Measurements from ENCODE around the gene NIN.

The NIN gene

DNA sequence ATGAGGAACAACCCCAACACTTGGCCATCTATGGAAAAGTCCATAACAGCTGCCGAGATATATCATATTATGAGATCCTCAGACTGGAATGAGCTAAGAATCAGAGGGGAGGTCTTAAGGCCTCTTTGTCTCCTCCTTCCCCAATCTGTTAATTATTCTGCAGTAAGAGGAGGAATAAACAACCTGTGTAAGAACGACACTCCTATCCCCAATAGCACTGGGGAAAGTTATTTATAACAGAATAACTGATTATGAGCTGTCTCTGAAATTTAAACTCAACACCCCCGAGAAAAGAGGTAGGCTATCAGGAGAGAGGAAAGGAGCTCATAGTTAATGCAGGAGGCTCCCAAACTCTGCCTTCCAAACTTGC, 68.0 kb downstream of the NIN start:
- no peak for DNase-seq

DNA sequence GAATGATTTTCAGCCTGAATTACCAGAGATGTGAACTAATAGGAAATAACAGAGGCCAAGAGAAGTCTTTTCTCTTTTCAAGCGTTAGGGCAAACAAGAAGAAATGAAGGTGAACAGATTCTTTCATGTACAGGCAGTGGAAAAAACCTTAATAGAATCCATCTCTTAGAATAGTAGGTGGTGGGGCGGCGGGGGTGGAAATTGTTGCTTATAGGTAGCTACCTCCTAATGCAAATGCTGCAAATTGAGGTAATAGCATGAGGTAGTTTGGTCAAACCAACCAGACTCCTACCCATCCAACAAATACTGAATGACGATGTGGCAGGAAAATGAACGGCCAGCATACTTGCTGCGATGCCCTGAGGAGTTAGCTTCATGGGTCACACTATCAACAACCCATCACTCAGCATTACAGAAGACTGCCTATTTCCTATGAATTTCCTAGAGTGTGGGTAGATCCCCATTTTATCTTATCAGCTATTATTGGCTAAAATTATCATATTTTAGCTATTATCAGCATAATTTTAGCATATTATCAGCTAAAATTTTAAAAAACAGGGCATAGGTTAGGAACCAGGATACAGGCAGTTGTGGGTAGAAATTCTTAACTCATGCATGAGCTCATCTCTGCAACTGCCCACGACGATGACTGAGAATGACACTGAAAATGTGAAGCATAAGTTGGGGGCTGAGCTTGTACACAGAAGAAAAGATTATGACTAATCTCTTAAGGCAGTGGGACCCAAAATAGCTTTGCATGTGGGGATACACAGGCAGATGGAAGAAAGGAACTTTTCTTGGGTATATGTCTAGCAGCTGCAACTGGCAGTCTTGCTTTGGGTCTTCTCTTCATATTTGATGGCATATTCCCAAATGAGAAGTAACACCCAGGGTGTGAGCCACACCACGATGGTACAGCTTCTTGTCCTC, 68.7 kb downstream of the NIN start:
- DNase-seq, result peak in 2 of 51 donors; percentile 21 to 71

DNA sequence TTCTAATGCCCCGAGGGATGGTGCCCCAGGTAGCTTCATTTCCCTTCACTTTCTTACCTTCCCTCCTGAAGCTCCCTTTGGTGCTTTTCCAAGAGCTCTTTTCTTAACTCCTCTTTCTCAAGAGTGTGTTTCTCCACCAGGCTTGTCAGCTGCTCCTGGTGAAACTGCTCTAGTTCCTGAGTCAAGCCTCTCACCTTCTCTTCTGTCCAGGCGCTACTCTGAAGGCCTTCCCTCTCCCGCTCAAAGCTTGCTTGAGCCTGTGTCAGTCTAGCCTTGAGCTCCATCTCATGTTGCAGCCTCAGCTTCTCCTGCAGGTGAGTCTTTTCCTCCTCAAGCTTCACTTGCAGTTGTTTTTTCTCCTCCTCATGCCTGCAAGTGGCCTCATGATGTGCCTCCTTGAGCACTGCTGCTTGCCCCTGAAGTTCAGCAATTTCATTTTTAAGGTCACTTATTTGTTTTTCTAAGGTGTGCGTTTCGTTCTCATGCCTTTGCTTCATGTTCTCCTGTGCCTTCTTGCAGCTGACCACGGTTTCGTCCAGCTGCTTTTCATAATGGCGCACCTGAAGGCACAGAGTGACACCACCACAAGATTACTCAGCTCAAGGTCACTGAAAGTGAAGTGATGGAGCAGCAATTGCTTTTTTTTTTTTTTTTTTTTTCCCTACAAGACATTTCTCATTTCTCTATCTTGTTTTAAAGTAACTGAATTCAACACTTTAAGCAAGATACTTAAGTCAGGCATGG, 71.0 kb downstream of the NIN start:
- DNase-seq, result no peak

DNA sequence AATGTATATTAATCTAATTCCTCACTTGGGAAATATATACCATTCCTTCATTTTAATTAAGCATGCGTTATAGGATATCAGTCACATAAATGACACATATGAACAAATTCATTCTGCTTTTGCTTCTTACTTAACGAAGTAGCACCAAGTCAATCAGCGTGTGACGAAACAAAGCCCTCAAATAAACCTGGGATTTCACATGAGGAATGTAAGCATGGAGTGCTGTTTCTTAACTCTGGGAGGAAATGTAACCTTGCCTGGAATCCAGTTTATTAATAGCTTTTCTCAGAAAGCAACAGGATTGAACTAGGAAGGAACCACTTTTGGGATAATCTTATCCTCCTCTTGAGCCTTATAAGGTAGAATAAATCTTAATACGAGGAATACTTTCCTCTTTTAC, 72.0 kb downstream of the NIN start:
- no peak for DNase-seq

DNA sequence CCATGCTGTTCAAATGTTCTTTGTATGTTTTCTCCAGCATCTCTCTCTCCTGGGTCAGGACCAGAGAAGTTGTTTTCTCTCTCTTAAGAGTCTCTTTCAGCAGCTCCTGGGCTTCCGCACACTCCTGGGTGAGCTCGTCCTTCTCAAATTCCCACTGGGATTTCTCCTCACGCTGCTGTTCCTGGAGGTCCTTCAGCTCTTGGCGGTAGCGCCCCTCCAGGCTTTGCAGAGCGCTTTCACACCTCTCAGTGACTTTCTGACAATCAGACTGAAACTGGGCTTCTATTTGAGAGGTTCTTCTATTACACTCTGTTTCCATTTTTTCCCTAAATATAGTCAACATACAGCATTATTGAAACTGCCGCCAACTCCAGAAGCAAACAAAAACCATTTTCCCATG, 72.7 kb downstream of the NIN start:
- DNase-seq, result no peak

DNA sequence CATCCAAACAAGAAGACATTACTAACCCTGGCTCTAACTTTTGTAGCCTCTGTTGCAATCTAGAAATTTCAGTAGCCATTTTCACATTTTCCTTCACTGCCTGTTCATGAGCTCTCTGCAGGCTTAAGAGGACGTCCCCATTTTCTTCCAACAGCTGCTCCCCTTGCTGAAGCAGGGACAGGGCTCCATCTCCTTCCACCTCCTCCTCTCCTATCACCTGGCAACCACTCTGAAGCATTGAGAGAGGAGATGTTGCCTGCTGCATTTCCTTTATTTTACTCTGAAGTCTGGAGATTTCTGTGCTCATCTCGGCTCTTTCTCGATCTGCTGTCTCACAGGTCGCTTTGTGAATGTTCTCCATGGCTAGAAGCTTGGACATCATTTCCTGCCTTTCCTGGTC, 73.3 kb downstream of the NIN start:
- DNase-seq, result no peak

DNA sequence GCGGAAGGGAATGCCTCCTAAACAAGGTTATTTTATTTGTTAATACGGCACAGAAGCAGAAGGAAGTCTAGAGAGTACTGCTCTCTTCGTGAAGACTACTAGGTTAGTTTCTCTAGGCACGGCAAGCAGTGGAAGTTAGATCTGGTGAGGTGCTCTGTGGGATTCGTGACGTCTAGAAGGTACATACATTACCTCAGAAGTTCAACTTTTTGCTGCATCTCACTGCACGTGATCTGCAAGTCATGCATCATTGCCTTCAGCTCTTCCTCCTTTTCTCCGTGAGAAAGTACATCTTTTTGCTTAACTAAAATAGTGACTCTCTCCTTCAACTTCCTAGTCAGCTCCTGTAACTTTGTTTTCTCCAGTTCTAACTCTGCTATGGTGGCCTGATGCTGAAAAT, 74.7 kb downstream of the NIN start:
- DNase-seq, result no peak

DNA sequence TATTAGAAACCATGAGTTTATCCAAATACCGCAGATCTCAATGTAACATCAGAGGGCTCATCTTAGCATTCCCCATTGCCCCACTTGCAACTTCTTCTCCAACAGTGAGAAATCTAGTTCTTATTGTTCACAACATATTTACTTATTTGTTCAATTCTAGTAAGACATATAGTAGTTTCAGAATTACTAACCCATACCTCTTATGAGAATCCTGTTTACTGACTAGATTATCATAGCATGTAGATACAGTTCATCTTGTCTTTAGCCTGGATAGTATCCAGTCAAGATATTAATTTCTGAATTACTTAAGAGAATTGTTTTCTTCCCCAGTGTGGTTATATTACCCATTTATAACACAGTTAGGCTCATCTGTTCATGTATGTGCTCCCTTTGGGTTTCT, 80.6 kb downstream of the NIN start:
- no peak for DNase-seq

DNA sequence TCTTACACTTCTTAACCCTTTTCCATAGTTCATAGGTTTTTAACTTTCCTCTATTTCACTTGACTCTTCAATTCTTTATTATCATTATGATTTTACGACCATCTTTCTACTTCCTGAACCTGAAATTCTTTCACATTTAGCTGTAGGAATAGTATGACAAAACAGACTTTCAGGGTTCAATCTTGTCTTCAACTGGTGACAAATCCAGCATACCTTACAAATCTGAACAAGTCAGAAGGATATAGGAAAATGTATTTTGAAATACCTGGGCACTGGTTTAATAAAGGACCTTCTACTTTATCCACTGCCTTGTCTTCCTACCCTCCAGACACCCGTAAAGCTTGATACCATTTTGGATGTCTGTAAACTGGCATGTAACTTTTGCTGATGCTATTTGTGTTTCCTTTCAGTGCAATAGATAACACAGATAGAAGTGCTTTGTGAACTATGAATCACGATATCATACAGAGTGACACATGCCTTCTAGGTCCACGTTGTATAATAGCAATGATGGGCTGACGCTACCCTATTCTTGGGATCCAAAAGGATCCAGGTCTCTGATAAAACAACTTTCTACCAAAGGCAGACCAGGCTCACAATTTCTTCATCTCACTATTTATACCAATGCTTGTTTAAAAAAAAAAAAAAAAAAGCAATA, 85.4 kb downstream of the NIN start:
- DNase-seq, result no peak

DNA sequence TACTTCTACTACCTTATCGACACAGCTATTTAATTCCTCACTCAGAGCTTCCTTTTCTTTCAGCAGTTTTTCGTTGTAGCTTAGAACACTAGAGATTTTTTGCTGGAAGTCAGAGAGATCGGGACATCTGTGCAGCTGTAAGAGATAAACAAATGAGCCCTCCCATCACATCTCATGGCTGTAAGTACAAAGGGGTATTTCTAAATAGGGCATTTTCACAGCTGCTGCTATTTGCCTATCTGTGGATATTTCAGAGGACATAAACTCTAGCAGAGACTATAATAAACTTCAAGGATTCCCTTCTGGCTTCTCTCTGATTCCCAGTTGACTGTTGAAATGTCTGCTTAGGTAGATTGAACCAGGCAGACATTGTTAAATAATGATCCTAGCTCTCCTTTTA, 86.7 kb downstream of the NIN start:
- DNase-seq, result peak in 1 of 51 donors; percentile 17

DNA sequence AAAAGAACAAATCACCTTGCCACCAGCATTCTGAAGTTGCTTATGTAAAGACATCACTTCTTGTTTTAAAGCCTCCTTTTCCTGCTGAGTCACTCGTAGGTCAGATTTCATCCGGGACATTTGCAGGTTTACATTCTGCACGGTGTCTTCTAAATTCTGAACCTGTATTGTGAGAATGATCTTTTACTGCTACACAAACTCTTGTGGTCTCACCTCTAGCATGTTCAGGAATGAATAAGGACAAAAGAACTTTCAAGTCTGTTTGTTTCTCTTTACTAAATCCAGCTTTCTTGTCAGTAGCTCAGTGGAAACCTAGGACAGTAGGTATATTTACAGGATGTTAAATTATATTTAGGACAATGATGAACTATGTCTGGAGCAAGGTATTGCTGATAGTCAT, 89.4 kb downstream of the NIN start:
- no peak for DNase-seq

DNA sequence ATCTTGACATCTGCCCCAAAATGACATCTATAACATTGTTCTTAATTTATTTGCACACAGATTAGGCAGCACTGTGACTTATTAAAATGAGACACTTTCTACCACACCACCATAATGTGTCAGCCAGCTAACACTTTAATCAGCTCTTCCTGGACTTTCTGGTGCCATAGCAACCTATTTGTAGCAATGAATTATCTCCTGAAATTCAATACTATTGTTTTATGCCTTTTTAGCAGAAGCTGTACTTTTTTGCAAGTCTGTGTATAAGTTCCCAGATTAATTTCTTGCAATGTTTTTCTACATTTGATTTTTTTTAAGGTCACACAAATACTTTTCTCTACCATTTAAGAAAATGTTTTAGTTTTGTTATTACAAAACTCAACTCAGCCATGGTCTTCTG, 90.1 kb downstream of the NIN start:
- DNase-seq, result no peak

DNA sequence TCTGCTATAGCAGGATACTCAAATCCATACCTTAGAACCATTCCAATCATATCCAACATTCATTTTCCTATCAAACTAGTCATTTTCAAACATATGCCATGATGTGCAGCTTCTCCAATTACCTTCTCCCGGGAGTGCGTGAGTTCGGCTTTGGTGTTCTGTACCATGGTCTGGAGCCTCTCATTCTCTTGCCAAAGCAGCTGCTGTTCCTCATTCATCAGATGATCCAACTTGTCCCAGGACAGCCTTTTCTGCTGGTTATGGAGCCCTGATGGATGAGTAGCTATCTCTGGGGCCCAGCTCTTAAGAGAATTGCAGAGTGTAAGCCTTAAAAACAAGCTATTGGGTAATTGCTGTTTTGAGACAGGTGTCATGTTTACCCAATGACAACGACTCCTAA, 91.8 kb downstream of the NIN start:
- no peak for DNase-seq

DNA sequence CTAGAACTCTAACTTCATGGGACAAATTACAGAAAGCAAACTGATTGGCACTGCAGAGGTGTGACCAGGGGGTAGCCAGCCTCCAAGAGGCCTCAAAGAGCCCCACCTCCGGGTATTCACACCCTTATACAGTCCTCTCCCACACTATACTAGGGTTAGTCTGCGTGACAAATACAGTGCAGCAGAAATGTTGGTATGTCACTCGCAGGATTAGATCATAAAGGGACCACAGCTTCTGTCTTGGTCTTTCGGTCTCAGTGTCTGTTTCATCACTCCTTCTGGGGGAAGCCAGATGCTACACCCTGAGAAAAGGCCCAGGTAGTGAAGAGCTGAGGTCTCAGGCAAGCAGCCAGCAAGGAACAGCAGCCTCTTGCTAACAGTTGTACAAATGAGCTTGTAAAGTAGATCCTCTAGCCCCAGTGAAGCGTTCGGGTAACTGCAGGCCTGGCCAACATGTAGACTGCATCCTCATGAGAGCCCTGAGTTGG, 94.0 kb downstream of the NIN start:
- peak in 1 of 51 donors; percentile 25 for DNase-seq

DNA sequence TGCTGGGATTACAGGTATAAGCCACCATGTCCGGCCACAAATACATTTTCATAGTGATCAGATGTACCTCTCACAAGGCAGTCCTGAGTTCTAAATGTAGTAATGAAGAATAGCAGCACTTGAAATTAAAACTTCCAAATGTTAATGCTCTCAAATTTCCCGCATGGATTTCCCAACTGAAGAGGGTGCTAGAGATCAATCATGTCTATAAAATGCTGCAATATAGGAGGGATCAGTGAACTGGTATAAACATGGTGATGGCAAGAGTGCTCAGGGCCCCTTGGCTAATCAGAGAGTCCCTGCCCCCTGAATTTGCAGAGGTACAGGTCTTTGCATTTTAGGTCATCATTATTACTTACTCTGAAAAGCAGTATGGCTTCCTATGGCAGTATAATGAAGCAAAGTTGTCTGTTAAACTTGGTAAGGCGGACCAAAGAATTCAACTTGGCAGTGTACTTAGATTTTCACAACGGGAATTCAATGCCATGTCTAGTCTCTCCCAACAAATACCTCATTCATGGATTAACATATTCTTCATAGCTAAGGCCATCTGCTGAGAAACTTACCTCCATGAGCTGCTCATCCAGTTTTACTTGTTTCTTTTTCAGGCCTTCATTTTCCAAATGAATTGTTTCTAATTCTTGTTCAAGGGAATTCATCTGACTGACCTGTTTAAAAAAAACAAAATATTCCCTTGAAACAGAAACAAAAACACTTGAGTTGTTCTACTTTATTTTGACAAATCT, 95.8 kb downstream of the NIN start:
- no peak for DNase-seq

DNA sequence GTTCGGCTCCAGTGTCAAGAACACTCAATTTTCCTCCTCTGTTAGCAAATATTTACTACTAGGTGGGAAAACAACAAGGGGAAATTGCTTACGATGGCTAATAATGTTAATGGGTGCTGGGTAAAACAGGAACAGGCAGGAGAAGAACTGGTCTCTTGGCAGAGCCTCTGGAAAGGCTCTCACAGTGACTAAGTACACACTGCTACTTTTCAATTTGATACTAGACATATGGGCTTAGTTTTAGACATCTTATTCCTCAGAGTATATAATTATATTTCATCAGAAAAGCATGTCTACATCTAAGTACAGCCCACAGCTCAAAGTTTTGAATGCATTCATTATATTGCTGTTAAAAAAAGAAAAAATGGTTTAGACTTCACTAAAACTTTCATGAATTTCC, 97.5 kb downstream of the NIN start:
- no peak for DNase-seq

DNA sequence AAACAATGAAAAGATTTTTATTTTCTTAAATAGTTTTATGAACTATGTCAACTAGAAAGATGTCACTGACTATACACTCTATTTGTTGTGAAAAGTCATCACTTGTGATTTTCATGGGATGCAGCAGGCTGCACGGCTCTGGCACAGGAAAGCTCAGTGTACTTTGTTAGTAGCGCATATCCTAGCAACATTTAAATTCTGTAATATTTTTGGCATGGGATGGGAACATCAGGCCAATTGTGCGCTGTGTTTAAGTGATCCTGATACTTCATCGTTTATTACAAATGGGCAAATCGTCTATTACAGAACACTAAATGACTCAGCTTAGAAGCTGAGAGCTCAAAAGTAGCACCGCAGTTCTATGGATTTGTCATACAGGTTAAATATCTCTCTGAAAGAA, 102.1 kb downstream of the NIN start:
- DNase-seq, result no peak

DNA sequence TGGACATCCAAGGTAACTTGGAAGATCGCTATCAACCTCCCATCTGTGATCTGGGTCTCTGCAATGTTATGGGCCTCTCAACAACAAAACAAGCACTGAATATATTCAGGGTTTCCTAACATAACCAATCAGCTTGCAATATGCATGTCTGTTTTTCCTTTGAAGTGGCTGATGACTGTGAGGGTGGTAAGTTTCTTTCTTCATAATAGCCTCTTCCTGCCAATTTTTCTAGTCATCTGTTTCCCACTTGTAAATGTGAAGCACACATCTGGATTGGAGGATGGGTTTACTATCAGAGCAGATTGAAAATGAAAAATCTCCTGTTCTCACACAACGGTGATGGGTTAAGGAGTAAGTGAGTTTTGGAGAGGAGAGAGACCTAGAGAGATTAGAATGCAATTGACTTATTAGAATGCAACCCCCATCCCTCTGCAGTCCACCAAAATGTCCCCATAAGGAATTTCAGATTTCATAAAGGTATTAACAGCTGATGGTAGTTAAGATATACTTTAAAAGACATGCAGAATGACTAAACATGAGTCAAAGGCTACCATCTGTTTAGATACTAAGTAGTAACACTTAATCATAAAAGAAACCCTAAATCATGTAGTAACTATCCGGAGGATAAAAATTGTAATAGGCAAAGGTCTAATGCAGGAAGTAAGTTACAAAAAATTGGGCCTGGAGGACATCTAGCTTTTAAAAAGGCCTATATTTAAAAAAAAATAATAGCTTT, 104.4 kb downstream of the NIN start:
- no peak for DNase-seq

DNA sequence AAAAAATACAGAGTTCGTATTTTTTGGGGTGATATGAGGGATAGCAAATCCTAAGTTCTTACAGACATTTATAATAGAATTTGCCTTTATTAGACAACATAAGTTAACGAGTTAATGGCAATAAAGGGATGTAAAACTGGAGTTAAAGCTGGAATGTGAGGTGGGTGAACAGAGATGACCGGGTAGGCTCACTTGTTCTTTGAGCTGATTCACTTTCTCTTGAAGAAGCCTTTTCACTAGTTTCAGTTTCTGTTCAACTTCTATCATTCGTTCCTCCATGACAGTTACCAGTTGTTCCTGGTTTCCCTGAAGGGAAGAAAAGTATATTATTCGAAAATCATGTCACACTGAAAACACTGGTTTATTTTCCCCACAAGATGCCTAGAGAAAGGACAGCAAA, 105.2 kb downstream of the NIN start:
- DNase-seq, result no peak

DNA sequence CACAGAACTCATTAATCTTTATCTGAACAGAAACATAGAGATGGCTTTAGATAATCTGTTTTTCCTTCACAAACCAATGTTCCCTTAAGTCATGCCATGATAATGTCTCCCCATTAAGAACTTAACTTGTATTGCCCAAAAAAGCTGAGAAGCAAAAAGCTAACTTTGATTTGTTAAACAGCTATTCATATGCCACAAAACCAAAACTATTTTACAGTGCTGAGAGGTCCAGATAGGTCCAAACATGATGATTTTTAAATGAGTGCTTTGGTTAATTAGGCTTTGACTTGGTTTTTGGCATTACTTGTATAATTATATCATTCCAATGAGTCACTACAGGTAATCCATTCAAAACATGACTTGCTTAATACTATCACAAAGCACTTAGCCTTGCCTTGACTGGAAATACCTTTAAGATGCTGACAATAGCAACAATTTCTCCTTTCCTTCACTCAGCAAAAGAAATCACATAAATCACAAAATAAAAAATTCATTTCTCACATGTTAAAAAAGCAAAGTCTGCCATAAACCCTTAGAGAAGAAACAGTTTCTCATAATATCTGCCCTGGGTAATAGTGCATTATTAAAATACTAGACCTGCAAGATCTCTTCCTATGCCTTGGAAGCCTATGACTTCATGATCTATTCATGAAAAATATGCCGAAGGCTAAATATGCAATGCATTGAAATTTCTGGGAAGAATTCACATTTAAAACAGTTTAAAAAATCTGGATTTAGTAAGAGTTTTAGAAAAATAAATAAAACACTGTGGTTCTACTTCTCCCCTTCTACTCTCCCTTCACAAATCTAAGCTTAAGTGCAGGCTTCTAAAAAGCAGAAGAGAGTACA, 110.8 kb downstream of the NIN start:
- DNase-seq, result no peak
